ENCODE results near the gene C11orf86.

DNA sequence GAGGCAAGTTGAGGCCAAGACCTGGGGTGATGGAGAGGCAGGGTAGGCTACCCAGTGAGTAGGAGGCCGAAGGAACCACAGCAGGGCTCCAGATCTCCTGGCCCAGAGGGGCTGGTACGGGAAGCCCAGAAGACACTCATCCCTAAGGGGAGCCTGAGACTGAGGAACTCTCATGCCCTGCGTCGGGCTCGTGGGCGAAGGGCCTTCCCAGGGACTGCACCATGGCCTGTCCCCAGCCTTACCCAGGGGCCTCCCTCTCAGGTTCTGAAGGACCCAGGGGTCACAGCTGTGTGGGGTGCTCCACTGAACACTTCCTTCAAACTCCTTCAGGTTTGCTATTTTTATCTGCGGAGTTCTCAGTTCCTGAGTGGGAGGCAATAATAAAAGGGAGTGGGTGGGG is 32.0 kb downstream of the C11orf86 start:
- TF ChIP-seq, protein P1, sequence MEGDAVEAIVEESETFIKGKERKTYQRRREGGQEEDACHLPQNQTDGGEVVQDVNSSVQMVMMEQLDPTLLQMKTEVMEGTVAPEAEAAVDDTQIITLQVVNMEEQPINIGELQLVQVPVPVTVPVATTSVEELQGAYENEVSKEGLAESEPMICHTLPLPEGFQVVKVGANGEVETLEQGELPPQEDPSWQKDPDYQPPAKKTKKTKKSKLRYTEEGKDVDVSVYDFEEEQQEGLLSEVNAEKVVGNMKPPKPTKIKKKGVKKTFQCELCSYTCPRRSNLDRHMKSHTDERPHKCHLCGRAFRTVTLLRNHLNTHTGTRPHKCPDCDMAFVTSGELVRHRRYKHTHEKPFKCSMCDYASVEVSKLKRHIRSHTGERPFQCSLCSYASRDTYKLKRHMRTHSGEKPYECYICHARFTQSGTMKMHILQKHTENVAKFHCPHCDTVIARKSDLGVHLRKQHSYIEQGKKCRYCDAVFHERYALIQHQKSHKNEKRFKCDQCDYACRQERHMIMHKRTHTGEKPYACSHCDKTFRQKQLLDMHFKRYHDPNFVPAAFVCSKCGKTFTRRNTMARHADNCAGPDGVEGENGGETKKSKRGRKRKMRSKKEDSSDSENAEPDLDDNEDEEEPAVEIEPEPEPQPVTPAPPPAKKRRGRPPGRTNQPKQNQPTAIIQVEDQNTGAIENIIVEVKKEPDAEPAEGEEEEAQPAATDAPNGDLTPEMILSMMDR (IDR thresholded peaks at IDR 0.05) = no peak
- no peak for TF ChIP-seq POLR2A (IDR thresholded peaks at IDR 0.05)

Measured in transverse colon (tissue), 3 donors.